Neuronal stem cell (in vitro differentiated cells): Measurements from ENCODE around the gene HOOK2. TPM values are rescaled to one million over a fixed set of nuclear protein-coding genes. Genes with fewer than 3 reads are reported as not detected.
"Not testable (repeated sequence)": the region's sequence is repeated elsewhere in the genome, so short reads cannot be mapped to it uniquely, and the experiment has no call there.

Experiments
- DNase-seq: peaks from one replicate; pipeline ENCODE4 v3.0.0-alpha.2; 2013; ENCODE audit warnings: low spot score
- H2AFZ ChIP-seq: one replicate; pipeline ENCODE4 v1.6.1; 2013; ENCODE audit warnings: mild to moderate bottlenecking, low read length, inconsistent platforms
- H2AK5ac ChIP-seq: 2 replicates; pipeline ENCODE4 v1.6.1; 2013; ENCODE audit warnings: low read depth, mild to moderate bottlenecking, inconsistent platforms, low read length, moderate library complexity, mixed read lengths
- H2BK120ac ChIP-seq: 2 replicates; pipeline ENCODE4 v1.6.1; 2013; ENCODE audit warnings: low read depth, mild to moderate bottlenecking, inconsistent platforms, low read length, moderate library complexity, mixed read lengths
- H2BK12ac ChIP-seq: one replicate; pipeline ENCODE4 v1.6.1; 2013; ENCODE audit warnings: low read length, inconsistent platforms
- H2BK15ac ChIP-seq: 2 replicates; pipeline ENCODE4 v1.6.1; 2013; ENCODE audit warnings: mild to moderate bottlenecking, low read length, inconsistent platforms, mixed read lengths
- H2BK5ac ChIP-seq: one replicate; pipeline ENCODE4 v1.6.1; 2013; ENCODE audit warnings: inconsistent platforms, mild to moderate bottlenecking, low read length, moderate library complexity
- H3K14ac ChIP-seq: one replicate; pipeline ENCODE4 v1.6.1; 2013; ENCODE audit warnings: low read length, inconsistent platforms
- H3K18ac ChIP-seq: 2 replicates; pipeline ENCODE4 v1.6.1; 2013; ENCODE audit warnings: low read length, inconsistent platforms
- H3K23ac ChIP-seq: 2 replicates; pipeline ENCODE4 v1.6.1; 2013; ENCODE audit warnings: low read depth, mild to moderate bottlenecking, mixed read lengths, low read length, inconsistent platforms; ENCODE audit not compliant: poor library complexity
- H3K27ac ChIP-seq: replicated peaks from 3 replicates; pipeline ENCODE4 v1.5.1; 2013; ENCODE audit warnings: low read length, inconsistent platforms
- H3K27me3 ChIP-seq, 3 experiments: 2 replicates each; pipeline ENCODE4 v1.6.1; 2013; ENCODE audit warnings: low read length in 3 of 3, mild to moderate bottlenecking in 2 of 3, inconsistent platforms in 1 of 3, low read depth in 1 of 3, mixed read lengths in 1 of 3, moderate library complexity in 1 of 3; ENCODE audit not compliant: control insufficient read depth in 3 of 3, insufficient read depth in 3 of 3
- H3K36me3 ChIP-seq, 2 donors: replicated peaks in 1 of 2; 2 replicates each; pipeline ENCODE4 v1.6.1; 2013; ENCODE audit warnings: low read length in 2 of 2; ENCODE audit not compliant: control insufficient read depth in 2 of 2, insufficient read depth in 2 of 2
- H3K4ac ChIP-seq: 2 replicates; pipeline ENCODE4 v1.6.1; 2013; ENCODE audit warnings: inconsistent platforms, mild to moderate bottlenecking, low read length, moderate library complexity
- H3K4me1 ChIP-seq, 2 donors: 1 replicate in 1 of 2; 2 replicates in 1 of 2; pipeline ENCODE4 v1.6.1; 2013; ENCODE audit warnings: low read length in 2 of 2, low read depth in 1 of 2; ENCODE audit not compliant: control insufficient read depth in 2 of 2, insufficient read depth in 1 of 2
- H3K4me2 ChIP-seq: one replicate; pipeline ENCODE4 v1.6.1; 2013; ENCODE audit warnings: mild to moderate bottlenecking, low read length, inconsistent platforms; ENCODE audit not compliant: insufficient read depth, poor library complexity, severe bottlenecking
- H3K4me3 ChIP-seq, 2 donors: 2 replicates each; pipeline ENCODE4 v1.5.1; 2013; ENCODE audit warnings: low read length in 2 of 2, mild to moderate bottlenecking in 2 of 2, inconsistent platforms in 1 of 2, moderate library complexity in 1 of 2
- H3K79me1 ChIP-seq: one replicate; pipeline ENCODE4 v1.6.1; 2013; ENCODE audit warnings: low read depth, mild to moderate bottlenecking, inconsistent platforms, low read length, moderate library complexity
- H3K9ac ChIP-seq: one replicate; pipeline ENCODE4 v1.6.1; 2013; ENCODE audit warnings: mild to moderate bottlenecking, low read depth, low read length, inconsistent platforms; ENCODE audit not compliant: poor library complexity
- H3K9me3 ChIP-seq, 2 donors: replicated peaks in 1 of 2; 2 replicates each; pipeline versions ENCODE3 to v1.6.1; 2013; ENCODE audit warnings: low read length in 2 of 2, mild to moderate bottlenecking in 2 of 2, inconsistent platforms in 1 of 2, low read depth in 1 of 2, mixed read lengths in 1 of 2, moderate library complexity in 1 of 2; ENCODE audit not compliant: control insufficient read depth in 2 of 2, insufficient read depth in 1 of 2
- H4K8ac ChIP-seq: one replicate; pipeline ENCODE4 v1.6.1; 2013; ENCODE audit warnings: low read depth, mild to moderate bottlenecking, inconsistent platforms, low read length, moderate library complexity
- H4K91ac ChIP-seq: one replicate; pipeline ENCODE4 v1.6.1; 2013; ENCODE audit warnings: low read length, low read depth, mild to moderate bottlenecking, inconsistent platforms; ENCODE audit not compliant: poor library complexity
- WGBS, 2 donors: extraction: QIAGEN DNeasy Blood & Tissue Kit; methylation state at CpG; one replicate each; pipeline ENCODE4 v1.1.7; 2013; ENCODE audit warnings: missing lambda C conversion rate in 2 of 2, mixed read lengths in 1 of 2; ENCODE audit not compliant: insufficient read length in 2 of 2, insufficient replicate concordance in 1 of 2; ENCODE audit errors: extremely low coverage in 2 of 2; 5-methylcytosine and 5-hydroxymethylcytosine counted together
- small RNA-seq: library from polyadenylated mRNA; stranded (forward); fragments of <200 nt; extraction: miRNeasy Mini kit (QIAGEN cat#:217004); gene quantifications from one replicate; pipeline ENCODE3, GENCODE V24; 2013; ENCODE audit not compliant: insufficient read depth

HOOK2 gene

GRCh38 chr19:12715102-12715501 is 60.2 kb downstream of the HOOK2 start:
- WGBS, 2 donors, result no CpG with 5 or more reads among the region's 15 CpGs

GRCh38 chr19:12713304-12713703 is 62.0 kb downstream of the HOOK2 start:
- no CpG with 5 or more reads among the region's 9 CpGs for WGBS, 2 donors
- H2BK120ac ChIP-seq, result peak overlapping the region; percentile 94
- H3K4me1 ChIP-seq, H3K79me1 ChIP-seq, H3K9ac ChIP-seq, H3K14ac ChIP-seq, H3K23ac ChIP-seq, H4K91ac ChIP-seq, H3K4me2 ChIP-seq, H2BK12ac ChIP-seq, DNase-seq, H2BK5ac ChIP-seq, H3K27me3 ChIP-seq, H3K4ac ChIP-seq, H3K27ac ChIP-seq, H4K8ac ChIP-seq, H2BK15ac ChIP-seq, H2AK5ac ChIP-seq, H3K4me3 ChIP-seq, H2AFZ ChIP-seq, H3K9me3 ChIP-seq, H3K18ac ChIP-seq: not testable (repeated sequence)
- H3K36me3 ChIP-seq, result peaks cover 58 to 94% of the 10 kb centered on the region in 2 donors

More at GRCh38 chr19:12715102-12715501, 60.2 kb downstream of the HOOK2 start:
- Histone ChIP-seq H3K4me1 (no peaks in the 10 kb centered on the region), H3K27ac (no peak overlapping the region), H2BK12ac (no peak overlapping the region), H3K9me3 (peaks cover 0 to 3% of the 10 kb centered on the region in 2 donors), H3K4me3 (no peak overlapping the region), H3K4ac (no peak overlapping the region), H2BK120ac (no peak overlapping the region), H3K14ac (no peak overlapping the region), H2AFZ (no peak overlapping the region), H2BK15ac (no peak overlapping the region), H3K27me3 (no peaks in the 10 kb centered on the region), H3K18ac (no peak overlapping the region), H4K8ac (no peak overlapping the region), H3K23ac (peak overlapping the region; percentile 32), H2BK5ac (peak overlapping the region; percentile 42), H3K4me2 (no peak overlapping the region), H2AK5ac (no peak overlapping the region), H4K91ac (no peak overlapping the region), H3K36me3 (peaks cover 60 to 93% of the 10 kb centered on the region in 2 donors), H3K79me1 (peaks cover 14% of the 10 kb centered on the region), H3K9ac (no peak overlapping the region)
- DNase-seq, result no peak

Small RNAs within 50 kb of the gene (small RNA-seq; reads per million reads assigned to genes)
- not detected for gene MIR5684
